Fibroblast of lung (primary cell): ENCODE measurements around the gene SYP. TPM values are rescaled to one million over a fixed set of nuclear protein-coding genes. Genes with fewer than 3 reads are reported as not detected.
A peak's percentile ranks its signal among the peaks of the same experiment; 100 is the strongest.

ENCODE experiments used
- DNase-seq, 2 donors: peaks; one replicate each; pipeline versions ENCODE4 v3.0.0 to v3.0.0-alpha.2; 2010; ENCODE audit warnings: low read depth in 2 of 2
- H2AFZ ChIP-seq: 2 replicates; pipeline ENCODE4 v1.5.1; 2012; ENCODE audit warnings: low read length, control low read depth, inconsistent platforms
- H3K27ac ChIP-seq: 2 replicates; pipeline ENCODE4 v1.5.1; 2011; ENCODE audit warnings: low read length, control low read depth; ENCODE audit not compliant: insufficient read depth
- H3K27me3 ChIP-seq: 2 replicates; pipeline ENCODE4 v1.5.1; 2011; ENCODE audit warnings: mild to moderate bottlenecking, low read length; ENCODE audit not compliant: control insufficient read depth, insufficient read depth
- H3K36me3 ChIP-seq: 2 replicates; pipeline ENCODE4 v1.5.1; 2011; ENCODE audit warnings: low read length; ENCODE audit not compliant: control insufficient read depth, insufficient read depth
- H3K4me1 ChIP-seq: 2 replicates; pipeline ENCODE4 v1.5.1; 2011; ENCODE audit warnings: low read length; ENCODE audit not compliant: control insufficient read depth, insufficient read depth; ENCODE audit errors: extremely low read depth
- H3K4me2 ChIP-seq: 2 replicates; pipeline ENCODE4 v1.5.1; 2011; ENCODE audit warnings: low read length, control low read depth; ENCODE audit not compliant: insufficient read depth; ENCODE audit errors: extremely low read depth
- H3K4me3 ChIP-seq, 4 experiments: fragments of 200-600 bp in 1 of 4; sonication (generic) in 1 of 4; replicated peaks in 1 of 4; 2 replicates each; pipeline ENCODE4 v1.5.1; 2011 to 2016; ENCODE audit warnings: low read length in 4 of 4, low read depth in 3 of 4, mild to moderate bottlenecking in 3 of 4, control low read depth in 2 of 4, inconsistent platforms in 1 of 4, mixed read lengths in 1 of 4; ENCODE audit not compliant: insufficient read depth in 1 of 4; ENCODE audit errors: control extremely low read depth in 1 of 4
- H3K79me2 ChIP-seq: 2 replicates; pipeline ENCODE4 v1.5.1; 2012; ENCODE audit warnings: mild to moderate bottlenecking, low read length, inconsistent platforms; ENCODE audit not compliant: control insufficient read depth, insufficient read depth
- H3K9ac ChIP-seq: 2 replicates; pipeline ENCODE4 v1.5.1; 2011; ENCODE audit warnings: mild to moderate bottlenecking, low read length, control low read depth; ENCODE audit not compliant: insufficient read depth
- H3K9me3 ChIP-seq: 2 replicates; pipeline ENCODE4 v1.5.1; 2012; ENCODE audit warnings: low read depth, low read length; ENCODE audit not compliant: control insufficient read depth, insufficient read depth
- H4K20me1 ChIP-seq: 2 replicates; pipeline ENCODE4 v1.5.1; 2011; ENCODE audit warnings: low read length; ENCODE audit not compliant: control insufficient read depth, insufficient read depth; ENCODE audit errors: extremely low read depth
- EZH2 ChIP-seq: IDR thresholded peaks from 2 replicates; pipeline ENCODE4 v1.5.1; 2012; ENCODE audit warnings: low read length, control low read depth, mild to moderate bottlenecking; ENCODE audit errors: missing control alignments
- polyA plus RNA-seq, 2 donors: library from polyadenylated mRNA; depleted of rRNA in 1 of 2; stranded (reverse) in 1 of 2; unstranded in 1 of 2; fragments of >200 nt; gene quantifications; 2 replicates each; pipeline ENCODE4 v1.2.1, GENCODE V29; 2011 to 2012; ENCODE audit warnings: missing spikeins in 1 of 2
- total RNA-seq: library from RNA; depleted of rRNA; stranded (reverse); fragments of >200 nt; gene quantifications from 2 replicates; pipeline ENCODE4 v1.2.1, GENCODE V29; 2014
- TF ChIP-seq, protein P1 (sequence below), 2 donors: IDR thresholded peaks in 1 of 2; conservative IDR thresholded peaks in 1 of 2; 1 replicate in 1 of 2; 2 replicates in 1 of 2; pipeline ENCODE4 v1.5.1; 2011 to 2012; ENCODE audit warnings: low read length in 2 of 2, control low read depth in 1 of 2, inconsistent platforms in 1 of 2, low read depth in 1 of 2, mild to moderate bottlenecking in 1 of 2

Gene SYP
- total and polyA plus RNA-seq, 2 donors (not counting 1 experiment from before 2014, with no cell fraction given), result 0.08 to 0.17 TPM

GRCh38 chrX:49166914-49167739 lies 32.9 kb downstream of the SYP start:
- peak overlapping the region; percentile 16 to 50 (median 46) for H3K4me3 ChIP-seq
- H3K9ac ChIP-seq, result peak overlapping the region; percentile 51
- peak overlapping the region; percentile 83 for H3K4me2 ChIP-seq
- no peaks in the 10 kb centered on the region for H3K27me3 ChIP-seq
- peaks cover 3% of the 10 kb centered on the region for H3K4me1 ChIP-seq
- TF ChIP-seq, protein P1, sequence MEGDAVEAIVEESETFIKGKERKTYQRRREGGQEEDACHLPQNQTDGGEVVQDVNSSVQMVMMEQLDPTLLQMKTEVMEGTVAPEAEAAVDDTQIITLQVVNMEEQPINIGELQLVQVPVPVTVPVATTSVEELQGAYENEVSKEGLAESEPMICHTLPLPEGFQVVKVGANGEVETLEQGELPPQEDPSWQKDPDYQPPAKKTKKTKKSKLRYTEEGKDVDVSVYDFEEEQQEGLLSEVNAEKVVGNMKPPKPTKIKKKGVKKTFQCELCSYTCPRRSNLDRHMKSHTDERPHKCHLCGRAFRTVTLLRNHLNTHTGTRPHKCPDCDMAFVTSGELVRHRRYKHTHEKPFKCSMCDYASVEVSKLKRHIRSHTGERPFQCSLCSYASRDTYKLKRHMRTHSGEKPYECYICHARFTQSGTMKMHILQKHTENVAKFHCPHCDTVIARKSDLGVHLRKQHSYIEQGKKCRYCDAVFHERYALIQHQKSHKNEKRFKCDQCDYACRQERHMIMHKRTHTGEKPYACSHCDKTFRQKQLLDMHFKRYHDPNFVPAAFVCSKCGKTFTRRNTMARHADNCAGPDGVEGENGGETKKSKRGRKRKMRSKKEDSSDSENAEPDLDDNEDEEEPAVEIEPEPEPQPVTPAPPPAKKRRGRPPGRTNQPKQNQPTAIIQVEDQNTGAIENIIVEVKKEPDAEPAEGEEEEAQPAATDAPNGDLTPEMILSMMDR (conservative IDR thresholded peaks at IDR 0.05 in 1 of 2, IDR thresholded peaks at IDR 0.05 in 1 of 2; ENCODE audit: low read depth in 1 of 2, low read length in 2 of 2), result no peak
- no peak for TF ChIP-seq EZH2
- peak overlapping the region; percentile 86 for H3K27ac ChIP-seq
- no peaks in the 10 kb centered on the region for H4K20me1 ChIP-seq
- no peaks in the 10 kb centered on the region for H3K36me3 ChIP-seq
- DNase-seq, result peak; percentile 85
- H2AFZ ChIP-seq, result peak overlapping the region; percentile 19
- H3K9me3 ChIP-seq, result no peaks in the 10 kb centered on the region
- H3K79me2 ChIP-seq, result peaks cover under 1% of the 10 kb centered on the region

GRCh38 chrX:49165901-49166881 lies 33.8 kb downstream of the SYP start:
- DNase-seq, result peak; percentile 76 to 79
- peak overlapping the region; percentile 51 for H3K9ac ChIP-seq

More at GRCh38 chrX:49165901-49166881, 33.8 kb downstream of the SYP start:
- Histone ChIP-seq H3K27me3 (no peaks in the 10 kb centered on the region), H3K4me2 (peak overlapping the region; percentile 83), H2AFZ (no peak overlapping the region), H3K79me2 (no peaks in the 10 kb centered on the region), H3K4me1 (peaks cover 3% of the 10 kb centered on the region), H3K4me3 (peak overlapping the region; percentile 16 to 49 (median 31)), H4K20me1 (no peaks in the 10 kb centered on the region), H3K27ac (peak overlapping the region; percentile 86), H3K9me3 (no peaks in the 10 kb centered on the region), H3K36me3 (no peaks in the 10 kb centered on the region)
- TF ChIP-seq EZH2, result no peak
- TF ChIP-seq, protein P1 (conservative IDR thresholded peaks at IDR 0.05 in 1 of 2, IDR thresholded peaks at IDR 0.05 in 1 of 2; ENCODE audit: low read depth in 1 of 2, low read length in 2 of 2), result peak in 1 of 2 donors; percentile 29
